ENCODE results near the gene MARVELD3.
"Not testable (repeated sequence)": the region's sequence is repeated elsewhere in the genome, so short reads cannot be mapped to it uniquely, and the experiment has no call there.

MARVELD3 gene

DNA sequence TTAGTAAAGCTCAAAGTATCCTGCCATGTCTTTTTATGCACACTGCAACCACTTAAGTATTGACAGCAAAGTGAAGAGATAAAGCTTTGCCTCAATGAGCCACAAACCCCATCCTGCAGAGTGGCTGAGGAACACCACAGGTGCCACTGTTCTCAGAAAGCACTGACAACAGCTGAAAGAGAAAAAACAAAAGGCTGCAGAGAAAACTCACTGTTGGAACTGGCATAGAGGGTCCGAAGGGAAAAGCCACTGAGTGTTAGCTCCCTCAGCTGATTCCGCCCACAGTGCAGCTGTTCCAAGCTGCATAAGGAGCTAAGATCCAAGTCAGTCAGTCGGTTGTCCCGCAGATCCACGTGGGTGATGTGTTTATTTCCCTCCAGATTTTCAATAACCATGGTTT is 50.3 kb downstream of the MARVELD3 start:
- Histone ChIP-seq H3K36me3 (ENCODE audit: control insufficient read depth, insufficient read depth, low read length) (no peaks in the 10 kb centered on the region), H3K27me3 (ENCODE audit: control insufficient read depth, insufficient read depth, low read length) (no peaks in the 10 kb centered on the region), H3K4me1 (no peaks in the 10 kb centered on the region), H3K4me2 (ENCODE audit: low read length) (no peak overlapping the region), H3K9ac (no peak overlapping the region), H3K4me3 (ENCODE audit: low read depth, low read length) (no peak overlapping the region), H2AFZ (no peak overlapping the region), H3K9me3 (ENCODE audit: control insufficient read depth, low read length) (no peaks in the 10 kb centered on the region), H3K27ac (no peak overlapping the region), H3K79me2 (no peaks in the 10 kb centered on the region)
- TF ChIP-seq CTCF (IDR thresholded peaks at IDR 0.05): no peak

DNA sequence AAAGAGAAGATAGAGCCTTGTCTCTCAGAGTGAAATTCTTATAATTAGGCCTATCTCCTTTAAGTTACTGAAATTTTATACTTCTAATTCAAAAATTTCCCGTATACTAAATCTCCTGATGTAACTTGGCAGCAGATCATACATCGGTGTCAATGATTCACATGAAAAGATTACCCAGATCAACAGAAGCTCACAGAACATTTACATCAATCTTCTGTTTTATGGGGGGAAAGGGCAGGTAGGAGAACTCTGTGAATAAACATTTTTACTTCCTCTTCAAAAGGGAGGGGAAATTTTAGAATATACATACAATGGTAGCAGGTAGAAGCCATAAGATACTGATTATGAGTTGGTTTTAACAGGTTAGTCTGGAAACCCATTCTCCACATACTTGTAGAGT is 55.4 kb downstream of the MARVELD3 start:
- H3K9ac ChIP-seq: no peak overlapping the region
- no peak overlapping the region for H3K4me2 ChIP-seq (ENCODE audit: low read length)
- H3K36me3 ChIP-seq (ENCODE audit: control insufficient read depth, insufficient read depth, low read length): no peaks in the 10 kb centered on the region
- no peaks in the 10 kb centered on the region for H3K27me3 ChIP-seq (ENCODE audit: control insufficient read depth, insufficient read depth, low read length)
- no peaks in the 10 kb centered on the region for H3K79me2 ChIP-seq
- no peak overlapping the region for H3K4me3 ChIP-seq (ENCODE audit: low read depth, low read length)
- no peaks in the 10 kb centered on the region for H3K9me3 ChIP-seq (ENCODE audit: control insufficient read depth, low read length)
- no peaks in the 10 kb centered on the region for H3K4me1 ChIP-seq
- TF ChIP-seq CTCF (IDR thresholded peaks at IDR 0.05): no peak
- H2AFZ ChIP-seq: no peak overlapping the region
- H3K27ac ChIP-seq: no peak overlapping the region

DNA sequence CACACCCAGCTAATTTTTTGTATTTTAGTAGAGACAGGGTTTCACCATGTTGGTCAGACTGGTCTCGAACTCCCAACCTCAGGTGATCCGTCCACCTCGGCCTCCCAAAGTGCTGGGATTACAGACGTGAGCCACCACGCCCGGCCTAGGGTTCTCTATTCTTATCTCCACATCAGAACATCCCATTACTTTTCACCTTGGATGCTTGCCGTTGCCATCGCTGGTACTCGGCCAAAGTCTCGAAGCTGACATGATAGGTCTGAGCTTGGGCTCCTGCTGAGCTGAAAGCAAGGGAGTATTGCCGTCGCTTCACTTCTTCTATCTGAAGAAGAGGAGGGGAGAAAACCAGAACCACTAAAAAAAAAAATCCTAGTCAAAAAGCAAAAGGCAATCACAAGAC is 58.3 kb downstream of the MARVELD3 start:
- H3K27me3 ChIP-seq (ENCODE audit: control insufficient read depth, insufficient read depth, low read length); H3K4me1 ChIP-seq; H3K4me3 ChIP-seq (ENCODE audit: low read depth, low read length); H2AFZ ChIP-seq; H3K9ac ChIP-seq; H3K36me3 ChIP-seq (ENCODE audit: control insufficient read depth, insufficient read depth, low read length); H3K79me2 ChIP-seq; H3K27ac ChIP-seq; H3K9me3 ChIP-seq (ENCODE audit: control insufficient read depth, low read length); H3K4me2 ChIP-seq (ENCODE audit: low read length): not testable (repeated sequence)
